RWPE2 (cell line): ENCODE data around the gene APEH.

ENCODE experiments used
- ATAC-seq: fragments of 200-7000 bp; cut with Tn5 transposase; 3 replicates; pipeline ENCODE4 v1.9.1; 2021; ENCODE audit warnings: low read depth
- DNase-seq: peaks from one replicate; pipeline ENCODE4 v3.0.0-alpha.2; 2020; ENCODE audit warnings: low spot score
- H3K27ac ChIP-seq: fragments of 450-650 bp; 2 replicates; pipeline ENCODE4 v1.5.1; 2017; ENCODE audit warnings: mild to moderate bottlenecking; ENCODE audit not compliant: poor library complexity, severe bottlenecking
- H3K27me3 ChIP-seq: fragments of 250-450 bp; sonication (Bioruptor Pico); 2 replicates; pipeline ENCODE4 v1.5.1; 2021; ENCODE audit warnings: mild to moderate bottlenecking, moderate library complexity; ENCODE audit not compliant: insufficient read depth, poor library complexity, severe bottlenecking
- H3K36me3 ChIP-seq: fragments of 250-450 bp; sonication (Bioruptor Pico); 2 replicates; pipeline ENCODE4 v1.5.1; 2020; ENCODE audit warnings: low read depth, mild to moderate bottlenecking, moderate library complexity
- H3K4me1 ChIP-seq: fragments of 250-450 bp; sonication (Bioruptor Pico); 2 replicates; pipeline ENCODE4 v1.5.1; 2021; ENCODE audit warnings: mild to moderate bottlenecking, moderate library complexity; ENCODE audit not compliant: insufficient read depth, poor library complexity, severe bottlenecking
- H3K4me3 ChIP-seq: fragments of 250-450 bp; sonication (Bioruptor Pico); 2 replicates; pipeline ENCODE4 v1.5.1; 2021; ENCODE audit warnings: mild to moderate bottlenecking, moderate library complexity; ENCODE audit not compliant: severe bottlenecking
- H3K9me3 ChIP-seq: fragments of 250-450 bp; sonication (Bioruptor Pico); 2 replicates; pipeline ENCODE4 v1.5.1; 2021; ENCODE audit warnings: mild to moderate bottlenecking, moderate library complexity; ENCODE audit not compliant: severe bottlenecking
- CTCF ChIP-seq: fragments of 450-650 bp; IDR thresholded peaks from one replicate; pipeline ENCODE4 v1.5.1; 2017; ENCODE audit warnings: mild to moderate bottlenecking, moderate library complexity; ENCODE audit not compliant: poor library complexity, severe bottlenecking

Gene APEH

GRCh38 chr3:49641921-49642707 is 32.0 kb upstream of the APEH start:
- Histone ChIP-seq H3K9me3 (no peaks in the 10 kb centered on the region), H3K36me3 (no peaks in the 10 kb centered on the region), H3K27ac (no peak overlapping the region), H3K4me1 (peaks cover 15% of the 10 kb centered on the region), H3K4me3 (no peak overlapping the region), H3K27me3 (no peaks in the 10 kb centered on the region)
- ATAC-seq (no peak), DNase-seq (peak; percentile 33)
- TF ChIP-seq CTCF = no peak

- Histone ChIP-seq H3K27ac (no peak overlapping the region), H3K4me3 (no peak overlapping the region), H3K36me3 (no peaks in the 10 kb centered on the region), H3K27me3 (no peaks in the 10 kb centered on the region), H3K4me1 (peaks cover 9% of the 10 kb centered on the region), H3K9me3 (no peaks in the 10 kb centered on the region)
- no peak for ATAC-seq
- TF ChIP-seq CTCF = no peak
- no peak for DNase-seq
Observed at GRCh38 chr3:49642708-49643145, 31.4 kb upstream of the APEH start.

- no peaks in the 10 kb centered on the region for H3K9me3 ChIP-seq
- ATAC-seq = no peak
- no peak overlapping the region for H3K4me3 ChIP-seq
- H3K27me3 ChIP-seq = no peaks in the 10 kb centered on the region
- no peak for TF ChIP-seq CTCF
- DNase-seq = no peak
- no peak overlapping the region for H3K27ac ChIP-seq
- H3K36me3 ChIP-seq = no peaks in the 10 kb centered on the region
- H3K4me1 ChIP-seq = no peaks in the 10 kb centered on the region
Observed at GRCh38 chr3:49644684-49645083, 29.5 kb upstream of the APEH start.

- TF ChIP-seq CTCF = no peak
Observed at GRCh38 chr3:49646236-49646635, 27.9 kb upstream of the APEH start.

GRCh38 chr3:49647741-49648140 is 26.4 kb upstream of the APEH start:
- H3K27ac ChIP-seq = no peak overlapping the region
- no peaks in the 10 kb centered on the region for H3K9me3 ChIP-seq
- no peak for TF ChIP-seq CTCF
- H3K4me1 ChIP-seq = no peaks in the 10 kb centered on the region
- no peaks in the 10 kb centered on the region for H3K27me3 ChIP-seq
- DNase-seq (no peak), ATAC-seq (no peak)
- no peak overlapping the region for H3K4me3 ChIP-seq
- no peaks in the 10 kb centered on the region for H3K36me3 ChIP-seq

More at GRCh38 chr3:49646236-49646635, 27.9 kb upstream of the APEH start:
- no peaks in the 10 kb centered on the region for H3K9me3 ChIP-seq
- no peaks in the 10 kb centered on the region for H3K4me1 ChIP-seq
- no peak overlapping the region for H3K27ac ChIP-seq
- no peaks in the 10 kb centered on the region for H3K27me3 ChIP-seq
- DNase-seq = no peak
- no peaks in the 10 kb centered on the region for H3K36me3 ChIP-seq
- ATAC-seq = no peak
- no peak overlapping the region for H3K4me3 ChIP-seq
